ENCODE data around the gene TBC1D5. TPM values are rescaled to one million over a fixed set of nuclear protein-coding genes. Genes with fewer than 3 reads are reported as not detected.

TBC1D5 gene
- total and polyA plus RNA-seq, 2 experiments from 2014 or later = 31.0 to 69.9 TPM

GRCh38 chr3:17156864-17157263 is 585.6 kb downstream of the TBC1D5 start:
- no peaks in the 10 kb centered on the region for H3F3A ChIP-seq (ENCODE audit: insufficient read depth)
- no peaks in the 10 kb centered on the region for H3K27me3 ChIP-seq (replicated peaks; ENCODE audit: insufficient read depth)
- no peak for DNase-seq
- no peak overlapping the region for H3K9ac ChIP-seq
- H2AFZ ChIP-seq = no peak overlapping the region
- in situ Hi-C loops (cut with MboI) = no loop called here
- H3K4me3 ChIP-seq = no peak overlapping the region
- no peak overlapping the region for H3K4me2 ChIP-seq (ENCODE audit: unreplicated experiment)
- WGBS, 2 experiments (ENCODE audit: low coverage in 1 of 2, low lambda C conversion rate in 2 of 2, missing lambda C conversion rate in 2 of 2) = 99% methylated on average over 10 of the region's 10 CpGs
- H4K20me1 ChIP-seq (ENCODE audit: insufficient read depth) = no peaks in the 10 kb centered on the region
- peaks cover 6% of the 10 kb centered on the region; the same call in 1 of the 2 replicates for H3K36me3 ChIP-seq (ENCODE audit: low read depth)
- H3K9me3 ChIP-seq (ENCODE audit: low read depth) = no peaks in the 10 kb centered on the region
- H3K9me2 ChIP-seq (ENCODE audit: insufficient read depth) = no peaks in the 10 kb centered on the region
- H3K27ac ChIP-seq = no peak overlapping the region
- no peaks in the 10 kb centered on the region for H3K79me2 ChIP-seq (ENCODE audit: insufficient read depth)
- H3K4me1 ChIP-seq (ENCODE audit: insufficient read depth) = peaks cover 7% of the 10 kb centered on the region; the same call in 1 of the 2 replicates
- TF ChIP-seq EZH2 (IDR thresholded peaks at IDR 0.05; ENCODE audit: insufficient read depth, poor library complexity, severe bottlenecking) (no peak), EZH2phosphoT487 (IDR thresholded peaks at IDR 0.05; ENCODE audit: insufficient read depth, low read depth) (no peak)

- Histone ChIP-seq H3K36me3 (ENCODE audit: low read depth) (peaks cover 6% of the 10 kb centered on the region; the same call in 1 of the 2 replicates), H3K27me3 (replicated peaks; ENCODE audit: insufficient read depth) (no peaks in the 10 kb centered on the region), H3K4me2 (ENCODE audit: unreplicated experiment) (no peak overlapping the region), H4K20me1 (ENCODE audit: insufficient read depth) (no peaks in the 10 kb centered on the region), H3K27ac (no peak overlapping the region), H3K4me1 (ENCODE audit: insufficient read depth) (peaks cover 7% of the 10 kb centered on the region; the same call in 1 of the 2 replicates), H3K9me2 (ENCODE audit: insufficient read depth) (no peaks in the 10 kb centered on the region), H3F3A (ENCODE audit: insufficient read depth) (no peaks in the 10 kb centered on the region), H3K9ac (no peak overlapping the region), H3K79me2 (ENCODE audit: insufficient read depth) (no peaks in the 10 kb centered on the region), H3K9me3 (ENCODE audit: low read depth) (no peaks in the 10 kb centered on the region), H2AFZ (no peak overlapping the region), H3K4me3 (no peak overlapping the region)
- WGBS, 2 experiments (ENCODE audit: low coverage in 1 of 2, low lambda C conversion rate in 2 of 2, missing lambda C conversion rate in 2 of 2) = 92 to 100% methylated on average over 1 of the region's 1 CpG
- TF ChIP-seq EZH2phosphoT487 (IDR thresholded peaks at IDR 0.05; ENCODE audit: insufficient read depth, low read depth) = no peak
- no peak for TF ChIP-seq EZH2 (IDR thresholded peaks at IDR 0.05; ENCODE audit: insufficient read depth, poor library complexity, severe bottlenecking)
- in situ Hi-C loops (cut with MboI) = no loop called here
- no peak for DNase-seq
These were observed 586.5 kb downstream of the TBC1D5 start for GRCh38 chr3:17155951-17156350.

GRCh38 chr3:17154941-17155340 is 587.5 kb downstream of the TBC1D5 start:
- Histone ChIP-seq H4K20me1 (ENCODE audit: insufficient read depth) (no peaks in the 10 kb centered on the region), H3K79me2 (ENCODE audit: insufficient read depth) (no peaks in the 10 kb centered on the region), H3K4me1 (ENCODE audit: insufficient read depth) (peaks cover 7% of the 10 kb centered on the region; the same call in 1 of the 2 replicates), H2AFZ (no peak overlapping the region), H3K9me3 (ENCODE audit: low read depth) (no peaks in the 10 kb centered on the region), H3K36me3 (ENCODE audit: low read depth) (peaks cover 6% of the 10 kb centered on the region; the same call in 1 of the 2 replicates), H3K4me3 (no peak overlapping the region), H3F3A (ENCODE audit: insufficient read depth) (no peaks in the 10 kb centered on the region), H3K9ac (no peak overlapping the region), H3K9me2 (ENCODE audit: insufficient read depth) (no peaks in the 10 kb centered on the region), H3K27me3 (replicated peaks; ENCODE audit: insufficient read depth) (no peaks in the 10 kb centered on the region), H3K4me2 (ENCODE audit: unreplicated experiment) (no peak overlapping the region), H3K27ac (no peak overlapping the region)
- no peak for DNase-seq
- WGBS, 2 experiments (ENCODE audit: low coverage in 1 of 2, low lambda C conversion rate in 2 of 2, missing lambda C conversion rate in 2 of 2) = 89 to 91% methylated on average over 10 of the region's 10 CpGs
- TF ChIP-seq EZH2phosphoT487 (IDR thresholded peaks at IDR 0.05; ENCODE audit: insufficient read depth, low read depth) (no peak), EZH2 (IDR thresholded peaks at IDR 0.05; ENCODE audit: insufficient read depth, poor library complexity, severe bottlenecking) (no peak)
- in situ Hi-C loops (cut with MboI) = no loop called here

GRCh38 chr3:17154221-17154620 is 588.2 kb downstream of the TBC1D5 start:
- no peaks in the 10 kb centered on the region for H4K20me1 ChIP-seq (ENCODE audit: insufficient read depth)
- H3K4me2 ChIP-seq (ENCODE audit: unreplicated experiment) = no peak overlapping the region
- peaks cover 6% of the 10 kb centered on the region; the same call in 1 of the 2 replicates for H3K36me3 ChIP-seq (ENCODE audit: low read depth)
- TF ChIP-seq EZH2phosphoT487 (IDR thresholded peaks at IDR 0.05; ENCODE audit: insufficient read depth, low read depth) (no peak), EZH2 (IDR thresholded peaks at IDR 0.05; ENCODE audit: insufficient read depth, poor library complexity, severe bottlenecking) (no peak)
- DNase-seq = no peak
- in situ Hi-C loops (cut with MboI) = no loop called here
- H3K79me2 ChIP-seq (ENCODE audit: insufficient read depth) = no peaks in the 10 kb centered on the region
- no peak overlapping the region for H3K9ac ChIP-seq
- no peaks in the 10 kb centered on the region for H3F3A ChIP-seq (ENCODE audit: insufficient read depth)
- no peaks in the 10 kb centered on the region for H3K9me2 ChIP-seq (ENCODE audit: insufficient read depth)
- H3K4me1 ChIP-seq (ENCODE audit: insufficient read depth) = peaks cover 7% of the 10 kb centered on the region; the same call in 1 of the 2 replicates
- no peak overlapping the region for H2AFZ ChIP-seq
- 96 to 98% methylated on average over 5 of the region's 5 CpGs for WGBS, 2 experiments (ENCODE audit: low coverage in 1 of 2, low lambda C conversion rate in 2 of 2, missing lambda C conversion rate in 2 of 2)
- H3K4me3 ChIP-seq = no peak overlapping the region
- no peaks in the 10 kb centered on the region for H3K27me3 ChIP-seq (replicated peaks; ENCODE audit: insufficient read depth)
- H3K9me3 ChIP-seq (ENCODE audit: low read depth) = no peaks in the 10 kb centered on the region
- H3K27ac ChIP-seq = no peak overlapping the region

All from GM23248 (cell line).